Large intestine (tissue), 3 donors: ENCODE data around the gene BAIAP2L1. TPM values are rescaled to one million over a fixed set of nuclear protein-coding genes. Genes with fewer than 3 reads are reported as not detected.
A peak's percentile ranks its signal among the peaks of the same experiment; 100 is the strongest.

Source experiments
- DNase-seq, 2 donors: peaks; one replicate each; pipeline versions ENCODE4 v3.0.0 to v3.0.0-alpha.2; 2013
- H3K27ac ChIP-seq: one replicate; pipeline ENCODE4 v1.5.1; 2013; ENCODE audit warnings: low read length
- H3K27me3 ChIP-seq: 2 replicates; pipeline ENCODE4 v1.6.1; 2013; ENCODE audit warnings: low read length; ENCODE audit not compliant: control insufficient read depth, insufficient read depth
- H3K36me3 ChIP-seq: 2 replicates; pipeline ENCODE4 v1.6.1; 2013; ENCODE audit warnings: low read length; ENCODE audit not compliant: control insufficient read depth, insufficient read depth
- H3K4me1 ChIP-seq: one replicate; pipeline ENCODE4 v1.6.1; 2013; ENCODE audit warnings: low read length; ENCODE audit not compliant: control insufficient read depth, insufficient read depth
- H3K4me3 ChIP-seq: one replicate; pipeline ENCODE4 v1.5.1; 2013; ENCODE audit warnings: low read length
- H3K9me3 ChIP-seq: one replicate; pipeline ENCODE4 v1.6.1; 2013; ENCODE audit warnings: mild to moderate bottlenecking, low read depth, low read length, moderate library complexity; ENCODE audit not compliant: control insufficient read depth
- WGBS: methylation state at CpG from one replicate; pipeline ENCODE4 v1.1.5; 2013; ENCODE audit warnings: low lambda C conversion rate; ENCODE audit not compliant: insufficient coverage; 5-methylcytosine and 5-hydroxymethylcytosine counted together
- polyA plus RNA-seq: library from polyadenylated mRNA; unstranded; fragments of 120-200 nt; gene quantifications from one replicate; pipeline ENCODE4 v1.2.1, GENCODE V29; 2013

The BAIAP2L1 gene
- polyA plus RNA-seq, 1 donor = 30.3 TPM

- peaks cover 16% of the 10 kb centered on the region for H3K4me1 ChIP-seq
- no CpG with 5 or more reads among the region's 69 CpGs for WGBS
- peak; percentile 95 to 98 for DNase-seq
- peaks cover 2% of the 10 kb centered on the region for H3K36me3 ChIP-seq
- peak within 1 kb of the TSS; percentile 89 for H3K4me3 ChIP-seq
- H3K27me3 ChIP-seq = no peaks in the 10 kb centered on the region
- H3K9me3 ChIP-seq = no peaks in the 10 kb centered on the region
- peak within 1 kb of the TSS; percentile 84 for H3K27ac ChIP-seq
These were observed 149.1 kb downstream of the BAIAP2L1 start, which contains the start of gene TECPR1 for GRCh38 chr7:98251601-98252424. TSS of gene TECPR1 (minus strand) at chr7:98252232. CDS start at chr7:98246146, 6,086 bp downstream.

- DNase-seq = no peak
- Histone ChIP-seq H3K4me1 (peaks cover 16% of the 10 kb centered on the region), H3K27ac (peak overlapping the region; percentile 69), H3K27me3 (no peaks in the 10 kb centered on the region), H3K9me3 (no peaks in the 10 kb centered on the region), H3K4me3 (peak overlapping the region; percentile 79), H3K36me3 (no peaks in the 10 kb centered on the region)
- no CpG with 5 or more reads among the region's 9 CpGs for WGBS
These were observed 149.7 kb downstream of the BAIAP2L1 start for GRCh38 chr7:98251231-98251600.

GRCh38 chr7:98250789-98251188 lies 150.1 kb downstream of the BAIAP2L1 start:
- Histone ChIP-seq H3K27me3 (no peaks in the 10 kb centered on the region), H3K4me1 (peaks cover 16% of the 10 kb centered on the region), H3K4me3 (peak overlapping the region; percentile 79), H3K36me3 (peaks cover 1% of the 10 kb centered on the region), H3K9me3 (no peaks in the 10 kb centered on the region), H3K27ac (peak overlapping the region; percentile 69)
- WGBS = no CpG with 5 or more reads among the region's 3 CpGs
- DNase-seq = peak in 1 of 2 donors; percentile 53

- peaks cover 3% of the 10 kb centered on the region for H3K36me3 ChIP-seq
- no peak overlapping the region for H3K4me3 ChIP-seq
- H3K9me3 ChIP-seq = no peaks in the 10 kb centered on the region
- no peak for DNase-seq
- no peaks in the 10 kb centered on the region for H3K27me3 ChIP-seq
- H3K27ac ChIP-seq = no peak overlapping the region
- WGBS = no CpG with 5 or more reads among the region's 6 CpGs
- H3K4me1 ChIP-seq = peaks cover 16% of the 10 kb centered on the region
These were observed 151.8 kb downstream of the BAIAP2L1 start for GRCh38 chr7:98249106-98249505.

GRCh38 chr7:98248156-98248555 lies 152.7 kb downstream of the BAIAP2L1 start:
- no CpG with 5 or more reads among the region's 12 CpGs for WGBS
- Histone ChIP-seq H3K9me3 (no peaks in the 10 kb centered on the region), H3K4me3 (no peak overlapping the region), H3K27me3 (no peaks in the 10 kb centered on the region), H3K27ac (no peak overlapping the region), H3K4me1 (peaks cover 16% of the 10 kb centered on the region), H3K36me3 (peaks cover 6% of the 10 kb centered on the region)
- DNase-seq = no peak

GRCh38 chr7:98244871-98245270 lies 156.0 kb downstream of the BAIAP2L1 start:
- Histone ChIP-seq H3K27ac (no peak overlapping the region), H3K9me3 (no peaks in the 10 kb centered on the region), H3K36me3 (peaks cover 11% of the 10 kb centered on the region), H3K4me3 (no peak overlapping the region), H3K27me3 (no peaks in the 10 kb centered on the region), H3K4me1 (no peaks in the 10 kb centered on the region)
- no peak for DNase-seq
- no CpG with 5 or more reads among the region's 14 CpGs for whole genome bisulfite sequencing

GRCh38 chr7:98242934-98243333 lies 158.0 kb downstream of the BAIAP2L1 start:
- H3K36me3 ChIP-seq = peaks cover 22% of the 10 kb centered on the region
- H3K9me3 ChIP-seq = no peaks in the 10 kb centered on the region
- no peaks in the 10 kb centered on the region for H3K4me1 ChIP-seq
- no peak overlapping the region for H3K4me3 ChIP-seq
- DNase-seq = no peak
- H3K27ac ChIP-seq = no peak overlapping the region
- H3K27me3 ChIP-seq = no peaks in the 10 kb centered on the region
- no CpG with 5 or more reads among the region's 4 CpGs for WGBS

- H3K27ac ChIP-seq = no peak overlapping the region
- no peaks in the 10 kb centered on the region for H3K9me3 ChIP-seq
- H3K4me3 ChIP-seq = no peak overlapping the region
- no peaks in the 10 kb centered on the region for H3K27me3 ChIP-seq
- no peaks in the 10 kb centered on the region for H3K4me1 ChIP-seq
- DNase-seq = no peak
- H3K36me3 ChIP-seq = peaks cover 22% of the 10 kb centered on the region
- no CpG with 5 or more reads among the region's 1 CpG for WGBS
These were observed 158.5 kb downstream of the BAIAP2L1 start for GRCh38 chr7:98242342-98242741.

- Histone ChIP-seq H3K4me3 (no peak overlapping the region), H3K36me3 (peaks cover 22% of the 10 kb centered on the region), H3K4me1 (no peaks in the 10 kb centered on the region), H3K27me3 (no peaks in the 10 kb centered on the region), H3K9me3 (no peaks in the 10 kb centered on the region), H3K27ac (no peak overlapping the region)
- no peak for DNase-seq
- no CpG with 5 or more reads among the region's 16 CpGs for WGBS
These were observed 159.1 kb downstream of the BAIAP2L1 start for GRCh38 chr7:98241674-98242241.
